GM10266 (cell line): ENCODE measurements around the gene TEAD1.

ENCODE experiments used
- DNase-seq: peaks from one replicate; pipeline ENCODE4 v3.0.0; 2012; ENCODE audit errors: extremely low spot score
- TF ChIP-seq, protein P1 (sequence below): IDR thresholded peaks from 2 replicates; pipeline ENCODE4 v1.5.1; 2012; ENCODE audit warnings: mild to moderate bottlenecking, low read depth; ENCODE audit not compliant: control insufficient read depth, insufficient read depth; ENCODE audit errors: missing control alignments

TEAD1 gene

GRCh38 chr11:12706545-12707499 lies 32.6 kb downstream of the TEAD1 start:
- no peak for DNase-seq
- TF ChIP-seq, protein P1, sequence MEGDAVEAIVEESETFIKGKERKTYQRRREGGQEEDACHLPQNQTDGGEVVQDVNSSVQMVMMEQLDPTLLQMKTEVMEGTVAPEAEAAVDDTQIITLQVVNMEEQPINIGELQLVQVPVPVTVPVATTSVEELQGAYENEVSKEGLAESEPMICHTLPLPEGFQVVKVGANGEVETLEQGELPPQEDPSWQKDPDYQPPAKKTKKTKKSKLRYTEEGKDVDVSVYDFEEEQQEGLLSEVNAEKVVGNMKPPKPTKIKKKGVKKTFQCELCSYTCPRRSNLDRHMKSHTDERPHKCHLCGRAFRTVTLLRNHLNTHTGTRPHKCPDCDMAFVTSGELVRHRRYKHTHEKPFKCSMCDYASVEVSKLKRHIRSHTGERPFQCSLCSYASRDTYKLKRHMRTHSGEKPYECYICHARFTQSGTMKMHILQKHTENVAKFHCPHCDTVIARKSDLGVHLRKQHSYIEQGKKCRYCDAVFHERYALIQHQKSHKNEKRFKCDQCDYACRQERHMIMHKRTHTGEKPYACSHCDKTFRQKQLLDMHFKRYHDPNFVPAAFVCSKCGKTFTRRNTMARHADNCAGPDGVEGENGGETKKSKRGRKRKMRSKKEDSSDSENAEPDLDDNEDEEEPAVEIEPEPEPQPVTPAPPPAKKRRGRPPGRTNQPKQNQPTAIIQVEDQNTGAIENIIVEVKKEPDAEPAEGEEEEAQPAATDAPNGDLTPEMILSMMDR = no peak

GRCh38 chr11:12707500-12707880 lies 33.3 kb downstream of the TEAD1 start:
- TF ChIP-seq, protein P1 = no peak
- DNase-seq = no peak

DNA sequence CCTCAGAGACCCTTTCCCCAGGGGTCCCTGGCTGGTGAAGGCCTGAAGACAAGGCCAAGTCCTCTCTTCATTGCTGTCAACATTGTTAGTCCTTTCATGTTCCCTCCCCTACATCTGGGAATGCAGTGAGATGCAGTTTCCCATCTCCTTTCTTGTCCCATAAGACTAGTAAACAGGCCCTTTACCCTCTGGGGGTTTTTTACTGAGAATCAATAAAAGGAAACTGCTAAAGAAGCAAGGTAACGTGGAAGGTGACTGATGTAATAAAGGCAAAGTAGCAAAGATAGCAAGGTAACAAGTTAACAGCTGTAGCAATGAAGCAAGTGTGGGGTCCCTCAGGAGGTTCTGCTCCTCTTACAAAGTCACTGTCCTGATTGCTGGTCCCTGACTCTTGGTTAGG lies 37.3 kb downstream of the TEAD1 start:
- TF ChIP-seq, protein P1 = no peak
- no peak for DNase-seq

DNA sequence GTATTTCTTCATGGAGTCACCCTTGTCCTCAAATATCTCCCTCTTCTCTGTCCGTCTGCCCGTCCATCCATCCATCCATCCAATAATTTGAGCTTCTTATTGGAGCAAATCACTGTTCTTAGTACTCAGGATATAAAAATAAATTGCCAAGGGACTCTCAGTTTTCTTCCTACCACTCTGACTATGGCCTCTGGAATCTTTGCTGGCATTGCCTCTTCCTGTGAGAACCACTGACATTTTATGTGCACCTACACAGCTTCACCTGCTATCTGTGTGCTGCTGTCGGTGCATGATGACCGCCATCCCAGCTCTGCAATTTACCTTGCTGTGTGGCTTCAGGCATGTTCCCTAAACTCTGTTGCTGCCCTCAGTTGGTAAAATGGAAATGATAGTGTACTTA lies 37.9 kb downstream of the TEAD1 start:
- DNase-seq = no peak
- TF ChIP-seq, protein P1 = no peak

DNA sequence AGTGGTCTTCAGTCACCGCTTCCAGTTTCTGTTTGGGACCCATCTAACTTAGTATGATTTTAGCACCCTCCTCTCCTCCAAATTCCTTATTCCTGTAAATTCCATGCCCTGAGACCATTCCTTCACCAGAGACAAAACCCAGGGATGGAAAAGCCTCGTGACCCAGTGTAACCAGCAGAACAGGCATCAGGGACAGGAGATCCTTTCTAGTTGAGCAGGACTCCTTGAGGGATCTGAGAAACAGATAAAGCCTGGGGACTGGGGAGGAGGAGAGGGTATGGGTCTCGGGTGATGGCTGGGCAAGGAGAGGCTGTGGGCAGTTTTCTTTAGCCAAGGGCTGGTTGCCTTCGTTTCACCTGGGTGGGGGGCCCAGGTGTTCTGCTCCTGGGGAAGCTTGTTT lies 40.9 kb downstream of the TEAD1 start:
- TF ChIP-seq, protein P1 = no peak
- DNase-seq = no peak

DNA sequence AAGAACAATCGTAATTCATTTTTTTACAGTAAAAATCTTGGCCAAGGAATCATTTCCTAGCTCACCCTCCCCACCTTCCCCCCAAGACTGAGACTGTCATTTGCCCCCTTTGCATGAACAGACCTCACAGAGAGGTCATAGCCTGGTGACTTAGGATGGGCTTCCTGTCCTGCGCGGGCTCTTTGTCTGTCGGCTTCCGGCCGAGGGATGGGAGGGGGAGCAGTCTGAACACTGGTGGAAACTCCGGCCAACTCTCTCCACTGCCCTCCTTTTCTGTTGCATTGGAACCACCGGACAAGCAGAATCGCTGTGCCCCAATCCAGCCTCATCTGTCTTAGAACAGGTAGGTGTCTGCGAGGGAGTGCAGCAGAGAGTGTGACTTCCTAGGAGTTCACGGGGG lies 41.7 kb downstream of the TEAD1 start:
- no peak for DNase-seq
- TF ChIP-seq, protein P1 = no peak

GRCh38 chr11:12716816-12717215 lies 42.6 kb downstream of the TEAD1 start:
- TF ChIP-seq, protein P1 = no peak
- no peak for DNase-seq
